ELR (cell line): ENCODE measurements around the gene CRISPLD2.
"Not testable (repeated sequence)": the region's sequence is repeated elsewhere in the genome, so short reads cannot be mapped to it uniquely, and the experiment has no call there.

Experiments used
- DNase-seq: peaks from one replicate; pipeline ENCODE4 v3.0.0-alpha.2; 2015; ENCODE audit warnings: low read depth

Gene CRISPLD2

DNA sequence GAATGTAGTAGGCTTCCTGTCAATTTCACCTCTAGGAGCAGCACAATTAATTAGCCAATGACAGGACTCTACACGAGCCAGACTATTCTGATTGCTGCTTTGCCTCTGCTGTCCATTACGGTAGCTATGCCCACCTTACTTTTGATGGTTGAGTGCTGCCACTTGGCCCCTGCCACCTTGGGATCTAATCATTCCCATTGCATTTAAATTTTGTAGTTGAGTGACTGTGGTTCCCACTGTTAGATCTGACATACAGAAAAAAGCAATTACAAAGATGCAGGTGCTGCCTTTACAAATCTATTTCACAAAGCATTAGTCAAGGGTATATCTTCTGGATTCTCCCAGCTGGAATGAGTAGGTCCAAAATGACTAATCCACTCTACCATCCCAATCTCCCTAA lies 39.9 kb downstream of the CRISPLD2 start:
- DNase-seq = no peak

GRCh38 chr16:84860383-84860782 lies 40.6 kb downstream of the CRISPLD2 start:
- no peak for DNase-seq

- no peak for DNase-seq
Measured at GRCh38 chr16:84861671-84862070, 41.9 kb downstream of the CRISPLD2 start.

- no peak for DNase-seq
Measured at GRCh38 chr16:84862804-84863480, 43.2 kb downstream of the CRISPLD2 start.

DNA sequence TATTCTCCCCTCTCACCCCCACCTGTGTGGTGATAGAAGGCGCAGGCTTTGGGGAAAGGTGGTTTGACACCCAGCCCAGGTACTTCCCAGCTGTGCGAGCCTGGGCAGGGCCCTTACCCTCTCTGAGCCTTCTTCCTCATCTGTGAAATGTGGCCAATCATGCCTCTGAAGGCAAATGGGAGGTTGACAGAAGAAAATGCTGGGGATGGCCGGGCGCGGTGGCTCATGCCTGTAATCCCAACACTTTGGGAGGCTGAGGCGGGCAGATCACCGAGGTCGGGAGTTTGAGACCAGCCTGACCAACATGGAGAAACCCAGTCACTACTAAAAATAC lies 43.7 kb downstream of the CRISPLD2 start:
- DNase-seq = no peak

DNA sequence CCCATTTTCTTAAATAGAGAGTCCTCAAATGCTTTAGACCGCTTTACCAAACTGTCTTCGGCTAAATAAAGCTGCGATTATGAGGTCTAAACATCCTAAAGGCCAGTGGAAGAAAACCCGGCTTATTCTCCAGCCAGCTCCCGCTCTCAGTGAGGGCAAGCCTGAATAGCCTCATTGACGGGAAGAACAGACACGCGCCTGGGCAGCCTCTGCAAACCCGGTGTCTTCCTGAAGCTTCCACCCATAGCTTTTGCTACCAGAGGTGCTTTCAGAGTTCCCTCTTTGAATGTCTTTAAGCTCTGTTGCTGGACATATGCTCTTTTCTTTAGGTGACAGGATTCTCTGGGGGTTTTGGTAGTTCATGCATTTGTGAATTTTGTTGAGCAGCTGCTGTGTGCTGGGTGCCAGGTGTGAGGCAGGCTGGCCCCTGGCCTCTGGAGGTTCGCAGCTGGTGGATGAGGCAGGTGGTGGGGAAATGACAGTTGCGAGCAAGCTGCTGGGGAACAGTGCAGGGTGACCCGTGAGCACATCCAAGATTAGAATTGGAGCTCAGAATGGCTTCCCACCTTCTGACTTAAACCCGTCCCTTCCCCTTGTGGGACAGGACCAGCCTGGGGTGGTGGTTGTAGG lies 44.7 kb downstream of the CRISPLD2 start:
- DNase-seq = no peak

- DNase-seq = no peak
Measured at GRCh38 chr16:84867696-84868095, 47.9 kb downstream of the CRISPLD2 start.

DNA sequence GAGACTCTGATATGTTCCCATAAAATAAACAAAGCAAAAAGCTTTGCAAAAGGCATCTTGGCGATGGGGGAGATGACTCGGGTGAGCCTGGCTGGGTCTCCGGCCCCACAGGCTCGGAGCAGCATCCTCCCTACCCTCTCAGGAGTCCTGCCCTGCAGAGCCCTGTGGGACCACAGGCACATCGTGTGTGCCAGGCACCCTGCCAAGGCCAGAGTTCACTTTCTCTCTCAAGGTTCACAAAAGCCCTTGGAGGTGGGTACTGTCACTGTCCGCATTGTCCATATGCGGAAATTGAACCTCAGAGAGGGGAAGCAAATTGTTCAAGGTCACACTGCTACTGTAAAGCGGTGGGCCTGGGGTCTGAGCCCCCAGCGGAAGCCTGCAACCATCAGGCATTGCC lies 48.5 kb downstream of the CRISPLD2 start:
- DNase-seq = no peak

- DNase-seq = no peak
Measured at GRCh38 chr16:84868829-84869472, 49.2 kb downstream of the CRISPLD2 start.

- DNase-seq = no peak
Measured at GRCh38 chr16:84869473-84869845, 49.7 kb downstream of the CRISPLD2 start.

- DNase-seq = not testable (repeated sequence)
Measured at GRCh38 chr16:84872971-84873370, 53.2 kb downstream of the CRISPLD2 start.

GRCh38 chr16:84874004-84874435 lies 54.2 kb downstream of the CRISPLD2 start:
- DNase-seq = no peak

- DNase-seq = no peak
Measured at GRCh38 chr16:84874553-84874952, 54.8 kb downstream of the CRISPLD2 start.

GRCh38 chr16:84874983-84875382 lies 55.2 kb downstream of the CRISPLD2 start:
- DNase-seq = no peak

DNA sequence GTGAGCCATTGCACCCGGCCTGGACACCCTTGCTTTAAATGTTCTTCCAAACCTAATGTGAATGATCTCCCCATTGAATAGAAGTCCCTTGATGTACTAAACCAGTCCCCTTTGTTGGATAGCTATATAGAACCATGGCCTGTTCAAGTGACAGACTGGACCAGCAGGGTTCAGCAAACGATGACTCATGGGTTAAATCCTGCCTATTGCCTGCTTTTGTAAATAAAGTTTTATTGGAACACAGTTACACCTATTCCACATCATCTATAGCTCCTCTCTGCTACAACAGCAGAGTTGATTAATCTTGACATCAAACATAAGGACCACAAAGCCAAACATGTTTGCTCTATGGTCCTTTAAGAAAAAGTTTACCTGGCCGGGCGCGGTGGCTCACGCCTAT lies 56.1 kb downstream of the CRISPLD2 start:
- DNase-seq = no peak

DNA sequence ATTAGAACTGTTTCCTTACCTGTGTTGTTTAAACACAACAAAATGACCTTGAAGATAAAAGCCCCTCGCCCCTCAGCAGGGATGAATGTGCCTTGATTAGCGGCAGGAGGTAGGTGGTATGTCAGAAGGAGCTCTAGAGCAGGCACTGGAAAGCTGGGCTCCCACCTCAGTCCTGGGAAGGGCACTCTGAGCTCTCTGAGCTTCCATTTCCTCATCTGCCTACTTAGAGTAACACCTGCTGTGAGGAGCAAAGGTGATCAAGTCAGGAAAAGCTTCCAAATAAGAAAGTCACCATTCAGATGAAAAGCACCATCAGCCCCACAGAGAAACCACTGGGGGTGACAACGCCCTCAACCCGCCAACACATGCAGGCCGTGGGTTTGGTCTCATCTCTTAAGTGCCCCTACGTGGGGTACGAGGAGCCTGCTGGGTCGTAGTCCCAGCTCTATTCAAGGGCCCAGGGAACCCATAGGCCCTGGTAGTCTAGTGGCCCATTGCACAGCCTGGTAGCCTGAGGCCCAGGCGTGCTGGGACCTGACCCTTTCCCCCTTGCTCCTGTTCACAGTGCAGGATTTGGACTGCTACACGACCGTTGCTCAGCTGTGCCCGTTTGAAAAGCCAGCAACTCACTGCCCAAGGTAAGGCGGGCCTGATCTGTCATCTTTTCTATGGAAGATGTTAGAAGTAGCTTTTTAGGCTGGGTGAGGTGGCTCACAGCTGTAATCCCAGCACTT lies 57.3 kb downstream of the CRISPLD2 start:
- no peak for DNase-seq

DNA sequence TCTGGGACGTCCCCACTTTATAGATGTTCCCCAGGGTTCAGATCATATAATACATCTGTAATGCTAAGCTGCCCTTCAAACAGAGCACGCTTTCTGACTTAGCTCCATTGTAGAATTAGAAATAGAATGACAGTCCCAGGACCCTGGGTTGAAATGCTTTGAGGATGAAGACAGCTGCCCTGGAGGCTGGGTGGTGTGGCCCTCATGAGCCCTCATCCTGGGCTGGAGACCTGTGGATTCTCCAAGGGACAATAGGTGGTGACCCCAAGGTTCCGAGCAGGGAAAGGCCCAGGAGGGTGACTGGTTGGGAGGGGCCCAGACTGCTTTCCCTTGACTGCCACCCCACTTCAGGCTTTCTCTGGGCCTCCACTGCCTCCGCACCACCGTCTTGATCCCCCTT lies 59.0 kb downstream of the CRISPLD2 start:
- DNase-seq = no peak

DNA sequence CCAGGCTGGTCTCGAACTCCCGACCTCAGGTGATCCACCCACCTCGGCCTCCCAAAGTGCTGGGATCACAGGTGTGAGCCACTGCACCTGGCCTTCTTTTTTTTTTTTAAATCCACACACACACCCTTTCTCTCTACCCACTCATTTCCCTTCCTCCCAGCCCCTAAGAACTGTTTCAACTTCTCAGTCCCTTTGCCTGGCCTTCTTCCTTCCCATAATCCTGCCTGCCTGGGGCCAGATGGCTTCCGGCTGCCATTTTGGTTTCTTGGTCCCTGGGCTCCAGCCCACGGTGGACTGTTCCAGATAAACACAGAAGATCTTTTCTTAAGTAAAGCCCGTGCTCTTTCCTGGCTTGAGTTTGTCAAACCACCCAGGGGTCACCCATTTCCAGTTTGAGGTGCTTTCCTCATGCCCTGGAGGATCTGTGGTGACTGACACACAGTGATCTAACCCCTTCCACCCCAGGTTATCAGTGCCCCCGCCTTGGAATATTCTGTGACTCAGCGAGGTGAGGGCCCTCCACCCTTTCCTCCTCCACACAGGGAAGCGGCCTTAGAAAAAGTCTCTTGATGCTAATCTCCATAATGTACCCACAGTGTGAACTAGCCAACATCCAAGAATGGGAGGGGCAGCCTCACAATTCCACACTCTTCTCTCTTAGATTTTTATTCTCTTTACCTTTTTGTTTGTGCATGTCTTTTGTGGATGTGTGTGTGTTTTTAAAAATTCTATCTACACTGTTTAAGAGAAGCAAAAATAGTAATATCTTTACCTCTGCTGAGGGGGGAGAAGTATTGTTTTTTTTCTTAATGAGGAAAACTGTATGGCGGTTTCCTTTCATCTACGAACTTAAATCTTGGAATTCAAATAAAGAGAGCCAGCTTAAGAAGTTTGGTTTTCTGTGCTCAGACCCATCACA lies 60.0 kb downstream of the CRISPLD2 start:
- peak; percentile 68 for DNase-seq

DNA sequence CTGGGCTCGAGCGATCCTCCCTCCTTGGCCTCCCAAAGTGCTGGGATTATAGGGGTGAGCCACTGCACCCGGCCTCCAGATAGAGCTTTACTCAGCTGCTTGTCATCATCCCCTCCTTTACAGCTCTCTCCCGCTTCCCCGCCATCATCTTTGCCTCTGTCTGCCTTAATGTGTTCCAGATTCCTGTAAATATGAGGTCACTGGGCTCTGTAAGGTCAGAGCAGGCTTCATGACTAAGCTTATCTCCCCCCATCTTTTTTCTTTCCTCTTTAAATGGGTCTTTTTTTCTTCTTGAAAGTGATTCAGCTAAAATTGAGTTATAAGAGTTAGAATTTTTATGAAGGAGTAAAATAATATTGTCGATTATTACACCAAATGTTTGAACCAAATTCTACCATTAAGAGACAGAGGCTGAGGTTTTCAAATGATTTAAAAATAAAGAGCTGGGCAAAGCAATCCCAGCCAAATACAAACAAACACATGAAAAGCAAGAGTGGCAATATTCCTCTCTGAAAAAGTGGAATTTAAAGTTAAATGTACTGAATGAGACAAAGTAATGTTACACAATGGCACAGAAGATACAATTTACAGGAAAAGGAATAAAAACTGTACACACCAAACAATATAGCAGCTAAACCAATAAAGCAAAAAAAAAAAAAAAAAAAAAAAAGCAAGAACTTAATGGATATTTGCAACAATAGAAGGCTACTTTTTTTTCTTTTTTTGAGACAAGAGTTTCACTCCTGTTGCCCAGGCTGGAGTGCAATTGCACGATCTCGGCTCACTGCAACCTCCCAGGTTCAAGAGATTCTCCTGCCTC lies 62.1 kb downstream of the CRISPLD2 start:
- peak; percentile 98 for DNase-seq

DNA sequence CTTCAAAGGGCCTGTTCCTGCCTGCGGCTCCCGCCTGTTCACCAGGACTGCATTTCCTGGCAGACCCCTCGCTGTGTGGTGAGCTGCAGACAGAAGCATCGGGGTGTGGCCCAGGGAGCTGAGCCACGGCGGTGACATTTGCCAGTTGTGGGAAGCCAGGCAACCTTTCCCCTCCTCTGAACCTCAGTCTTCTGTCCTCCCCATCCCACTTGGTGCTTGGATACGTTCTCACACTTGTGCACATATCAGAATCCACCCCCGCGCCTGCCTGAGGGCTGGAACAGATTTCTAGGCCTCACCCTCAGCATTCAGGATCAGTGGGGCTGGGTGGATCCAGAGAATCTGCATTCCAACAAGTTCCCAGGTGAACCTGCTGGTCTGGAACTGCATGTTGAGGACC lies 63.5 kb downstream of the CRISPLD2 start:
- DNase-seq = no peak

DNA sequence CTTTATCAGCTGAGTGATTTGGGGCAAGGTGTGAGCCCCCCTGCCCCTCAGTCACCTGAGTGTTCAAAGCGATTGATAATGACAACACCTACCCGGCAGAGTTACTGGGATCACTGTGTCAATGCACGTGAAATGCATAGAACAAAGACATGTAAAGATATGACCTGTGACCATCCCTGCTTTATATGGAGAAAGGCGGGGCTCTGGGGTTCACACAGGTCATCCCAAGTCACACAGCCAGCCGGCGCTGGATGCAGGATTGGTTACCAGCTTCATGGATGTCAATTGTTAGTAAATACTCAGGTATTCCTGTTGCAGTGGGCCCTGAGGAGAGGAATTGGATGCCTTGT lies 64.4 kb downstream of the CRISPLD2 start:
- DNase-seq = no peak
